ENCODE measurements around the gene C9orf57.
"Not testable (repeated sequence)": the region's sequence is repeated elsewhere in the genome, so short reads cannot be mapped to it uniquely, and the experiment has no call there.

The C9orf57 gene

DNA sequence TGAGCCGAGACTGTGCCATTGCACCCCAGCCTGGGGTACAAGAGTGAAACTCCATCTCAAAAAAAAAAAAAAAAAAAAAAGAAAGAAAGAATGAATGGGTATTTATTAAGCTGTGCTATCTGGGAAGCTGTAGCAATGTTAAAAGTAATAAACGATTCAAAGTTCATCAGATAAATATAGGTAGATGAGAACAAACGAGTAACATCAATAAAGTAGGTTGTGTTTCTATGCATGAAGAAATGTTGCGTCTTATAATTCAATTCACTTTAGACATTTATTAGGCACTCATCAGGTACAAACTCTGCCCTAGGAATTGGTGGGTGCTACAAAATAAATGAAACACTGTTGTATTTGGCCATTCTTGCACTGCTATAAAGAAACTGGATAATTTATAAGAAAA, 36.8 kb downstream of the C9orf57 start:
- DNase-seq (ENCODE audit: low read depth): no peak

DNA sequence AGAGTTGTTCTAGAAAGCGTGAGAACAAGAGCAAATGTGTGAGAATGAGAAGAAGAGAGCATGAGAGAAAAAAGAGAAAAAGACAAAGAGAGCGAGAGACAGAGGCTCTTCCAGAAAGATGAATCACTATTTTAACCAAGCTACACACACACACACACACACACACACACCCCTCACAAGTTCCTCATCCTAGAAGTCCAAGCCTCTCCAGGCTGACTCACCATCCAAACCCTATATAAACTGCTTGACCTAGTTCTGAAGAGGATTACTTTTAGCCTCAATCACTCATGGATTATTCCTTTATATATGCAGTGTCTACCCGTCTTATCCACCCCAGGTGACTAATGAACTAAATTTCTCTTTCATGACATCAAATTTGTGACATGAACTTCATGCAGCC, 37.6 kb downstream of the C9orf57 start:
- no peak for DNase-seq (ENCODE audit: low read depth)

DNA sequence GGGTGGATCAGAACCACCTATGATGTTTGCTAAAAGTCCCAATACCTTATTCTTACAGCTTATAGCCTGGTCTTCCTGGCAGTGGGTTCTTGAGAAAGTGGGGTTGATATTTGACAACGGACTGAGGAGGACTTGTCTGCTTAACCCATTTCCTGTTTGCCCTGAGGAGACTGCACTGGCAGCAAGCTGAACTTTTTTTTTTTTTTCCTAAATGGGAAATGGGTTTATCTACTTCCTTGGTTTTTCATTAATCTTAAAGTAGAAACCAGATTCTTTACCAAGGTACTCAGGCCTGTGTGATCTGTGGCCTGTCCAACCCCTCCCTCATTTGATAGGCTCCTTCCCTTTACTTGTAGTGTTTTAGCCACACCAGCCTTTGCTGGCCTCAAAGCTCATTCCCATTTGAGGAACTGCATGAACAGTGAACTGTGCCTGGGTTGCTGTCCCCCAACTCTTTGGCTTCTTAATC, 47.1 kb downstream of the C9orf57 start:
- DNase-seq (ENCODE audit: low read depth): no peak

- DNase-seq (ENCODE audit: low read depth): no peak
These were observed 47.8 kb downstream of the C9orf57 start for GRCh38 chr9:72012646-72013045.

DNA sequence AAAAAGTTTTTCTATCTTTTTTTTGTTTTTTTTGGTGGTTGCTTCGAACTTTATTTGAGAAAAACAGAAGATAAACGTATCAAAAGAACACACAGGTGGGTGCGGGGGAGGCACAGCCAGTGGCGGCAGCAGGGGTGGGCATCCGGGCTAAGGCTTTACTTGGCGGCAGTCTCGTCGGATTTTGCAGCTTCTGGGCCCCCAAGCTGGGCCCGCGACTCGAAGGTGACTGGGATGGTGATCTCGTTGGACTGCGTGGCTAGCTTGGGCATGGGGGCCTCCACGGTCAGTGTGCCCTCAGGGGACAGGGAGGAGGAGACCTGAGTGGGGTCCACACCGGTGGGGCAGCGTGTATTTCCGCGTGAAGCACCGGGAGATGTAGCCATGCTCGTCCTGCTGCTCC, 52.7 kb downstream of the C9orf57 start:
- DNase-seq (ENCODE audit: low read depth): not testable (repeated sequence)

GRCh38 chr9:72006501-72006900, 53.9 kb downstream of the C9orf57 start:
- no peak for DNase-seq (ENCODE audit: low read depth)

DNA sequence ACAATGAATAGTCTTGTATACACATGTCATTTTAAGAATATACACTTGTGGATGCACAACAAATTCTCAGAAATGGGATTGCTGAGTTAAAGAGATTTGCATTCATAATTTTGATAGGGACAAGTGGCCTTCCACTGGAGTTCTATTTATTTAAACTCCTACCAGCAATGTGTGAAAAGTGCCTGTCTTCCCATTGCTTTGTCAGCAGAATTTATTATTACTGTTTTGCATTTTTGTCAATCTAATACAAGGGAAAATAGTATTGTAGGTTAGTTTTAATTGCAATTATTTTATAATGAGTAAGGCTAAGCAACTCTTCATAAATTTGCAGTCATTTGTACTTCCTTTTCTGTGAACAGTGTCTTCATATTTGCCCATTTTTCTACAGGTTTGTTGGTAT, 55.0 kb downstream of the C9orf57 start:
- no peak for DNase-seq (ENCODE audit: low read depth)
